ENCODE measurements around the gene NFKBIZ.

The NFKBIZ gene

DNA sequence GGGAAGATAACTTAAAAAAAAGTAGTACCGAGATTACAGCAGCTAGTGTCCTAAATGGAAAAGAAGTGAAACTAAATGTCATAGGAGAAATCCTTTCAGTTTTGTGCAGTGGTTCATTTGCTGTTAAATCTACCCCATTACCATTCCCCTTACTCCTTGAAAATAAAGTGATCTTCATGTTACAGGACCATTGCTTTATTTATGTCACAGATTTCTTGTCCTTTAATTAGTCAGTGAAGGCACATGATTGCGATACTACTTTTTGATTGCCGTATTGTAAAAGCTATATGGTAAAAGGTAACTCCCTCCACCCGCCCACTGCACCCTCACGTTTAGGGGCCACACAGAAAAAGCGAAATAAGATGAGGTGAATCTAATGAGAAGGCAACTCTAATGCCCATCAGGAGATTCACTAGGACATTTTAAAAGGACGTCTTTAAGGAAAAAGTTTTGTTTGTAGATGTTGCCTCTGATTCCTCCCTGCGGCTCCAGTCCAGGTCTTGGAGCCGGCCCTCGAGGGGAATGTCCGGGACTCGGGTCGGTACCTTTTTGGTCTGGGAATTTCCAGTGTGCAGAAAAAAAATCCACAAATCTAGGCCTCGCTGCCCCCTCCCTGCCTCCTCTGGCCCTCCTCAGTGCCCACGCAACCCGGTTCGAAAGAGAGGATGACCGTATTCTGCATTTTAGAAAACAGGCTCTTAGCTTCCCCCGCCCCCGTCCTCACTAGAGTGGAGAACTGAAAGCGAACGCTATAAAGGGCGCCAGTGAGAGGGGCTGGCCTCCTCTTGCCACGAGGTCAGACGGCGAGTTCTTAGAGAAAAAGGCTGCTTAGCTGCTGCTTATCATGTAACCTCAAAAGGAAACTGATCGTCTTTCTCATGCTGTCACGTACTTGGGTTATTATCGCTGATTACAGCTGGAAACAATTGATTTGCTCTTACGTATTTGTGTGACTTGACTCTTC lies 21.8 kb upstream of the NFKBIZ start:
- DNase-seq = no peak

DNA sequence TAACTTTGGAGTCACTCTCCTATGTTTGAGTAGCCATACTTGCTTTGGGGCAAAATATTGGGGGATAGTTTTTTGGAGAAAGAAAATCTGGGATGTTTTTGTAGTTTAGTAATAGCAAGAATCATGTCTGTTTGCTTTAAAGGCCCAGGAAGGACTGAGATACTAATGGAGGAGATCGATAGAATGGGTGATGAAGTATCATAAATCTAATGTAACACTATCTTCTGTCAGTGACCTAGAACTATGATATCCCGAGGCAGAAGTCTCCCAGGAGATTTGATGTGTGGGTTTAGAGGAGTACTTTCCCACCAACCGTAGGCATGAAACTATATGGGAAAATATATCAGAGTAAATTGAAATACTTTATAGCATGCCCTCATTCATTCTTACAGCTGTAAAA lies 21.0 kb upstream of the NFKBIZ start:
- DNase-seq = no peak

- DNase-seq = no peak
These were observed 20.4 kb upstream of the NFKBIZ start for GRCh38 chr3:101828691-101829436.

DNA sequence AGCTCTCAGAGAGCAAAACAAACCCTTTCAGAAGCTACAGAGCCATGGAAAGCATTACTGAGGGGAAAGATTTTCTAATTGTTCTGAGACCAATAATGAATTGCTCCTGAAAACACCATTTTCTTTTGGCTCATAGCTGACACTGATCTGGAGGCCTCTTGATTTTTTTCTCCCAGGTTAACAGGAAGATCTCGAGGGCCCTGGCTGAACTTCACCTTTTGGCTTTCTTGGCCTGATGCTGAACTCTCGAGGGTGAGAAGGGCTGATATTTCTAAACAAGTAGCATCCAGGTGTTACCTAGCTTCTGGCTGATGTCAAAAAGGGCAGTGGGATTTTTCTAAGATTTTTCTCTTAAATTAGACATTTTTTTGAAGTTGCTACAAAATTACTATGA lies 19.9 kb upstream of the NFKBIZ start:
- no peak for DNase-seq

- DNase-seq = no peak
These were observed 19.4 kb upstream of the NFKBIZ start for GRCh38 chr3:101829874-101830273.

- no peak for DNase-seq
These were observed 15.8 kb upstream of the NFKBIZ start for GRCh38 chr3:101833446-101833974.

- no peak for DNase-seq
These were observed 13.6 kb upstream of the NFKBIZ start for GRCh38 chr3:101835676-101836075.

- no peak for DNase-seq
These were observed 13.2 kb upstream of the NFKBIZ start for GRCh38 chr3:101836160-101836559.

GRCh38 chr3:101836652-101837598 lies 12.4 kb upstream of the NFKBIZ start:
- DNase-seq = no peak

DNA sequence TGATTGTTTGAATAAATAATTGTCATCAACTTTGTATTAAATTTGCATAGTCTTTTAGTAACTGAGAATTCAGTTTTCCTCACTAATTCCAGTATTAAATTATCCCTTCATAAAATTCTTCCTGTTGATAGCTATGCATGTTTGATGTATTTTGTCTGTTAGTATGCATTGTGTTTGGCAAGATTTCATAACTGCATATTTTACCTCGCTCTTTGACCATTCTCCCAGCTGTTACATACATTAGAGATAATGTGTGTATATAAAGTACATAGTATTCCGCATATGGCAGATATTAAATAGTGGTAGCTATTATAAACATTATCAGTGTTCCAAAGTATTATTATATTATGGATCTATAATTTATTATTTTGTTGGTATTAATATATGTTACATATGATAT lies 10.6 kb upstream of the NFKBIZ start:
- DNase-seq = no peak

GRCh38 chr3:101840066-101840465 lies 9.2 kb upstream of the NFKBIZ start:
- no peak for DNase-seq

DNA sequence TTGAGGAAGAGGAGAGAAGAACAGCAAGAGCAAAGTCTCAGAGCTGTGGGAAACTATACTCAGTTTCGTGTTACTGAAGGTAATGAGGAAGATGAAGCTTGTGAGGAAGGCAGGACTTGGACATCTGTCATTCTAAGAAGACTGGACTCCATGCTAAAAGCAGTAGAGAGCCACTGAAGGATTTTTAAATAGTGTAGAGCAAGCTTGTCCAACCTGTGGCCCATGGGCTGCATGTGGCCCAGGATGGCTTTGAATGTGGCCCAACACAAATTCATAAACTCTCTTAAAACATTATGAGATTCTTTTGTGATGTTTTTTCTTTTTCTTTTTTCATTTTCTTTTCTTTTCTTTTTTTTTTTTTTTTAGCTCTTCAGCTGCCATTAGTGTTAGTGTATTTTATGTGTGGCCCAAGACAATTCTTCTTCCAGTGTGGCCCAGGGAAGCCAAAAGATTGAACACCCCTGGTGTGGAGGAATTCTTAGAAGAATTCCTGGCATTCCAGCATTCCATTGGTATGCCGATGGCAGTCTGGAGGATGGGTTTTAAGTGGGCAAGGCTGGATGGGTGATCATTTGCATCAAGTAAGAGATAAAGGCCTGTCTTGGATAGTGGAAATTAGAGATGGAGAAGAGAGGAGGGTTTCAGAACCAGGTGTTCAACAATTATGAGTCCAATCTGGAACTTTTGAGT lies 6.9 kb upstream of the NFKBIZ start:
- no peak for DNase-seq

DNA sequence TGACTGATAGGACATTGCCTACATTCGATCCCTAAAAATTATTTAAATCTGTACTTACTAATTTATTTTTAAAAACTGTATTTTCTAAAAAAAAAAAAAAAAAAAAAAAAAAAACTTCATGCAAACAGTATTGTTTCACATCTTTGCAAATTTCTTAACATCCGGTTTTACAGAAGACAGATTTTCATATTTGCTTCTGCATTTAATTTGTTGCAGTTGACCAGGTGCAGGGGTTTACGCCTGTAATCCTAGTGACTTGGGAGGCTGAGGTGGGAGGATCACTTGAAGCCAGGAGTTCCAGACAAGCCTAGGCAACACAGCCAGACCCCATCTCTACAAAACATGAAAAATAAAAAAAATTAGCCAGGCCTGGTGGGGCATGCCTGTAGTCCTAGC lies 6.4 kb upstream of the NFKBIZ start:
- DNase-seq = no peak

- no peak for DNase-seq
These were observed 3.9 kb upstream of the NFKBIZ start for GRCh38 chr3:101845425-101845824.

- DNase-seq = no peak
These were observed 2.6 kb upstream of the NFKBIZ start for GRCh38 chr3:101846709-101847108.

GRCh38 chr3:101847328-101847727 lies 2.0 kb upstream of the NFKBIZ start:
- DNase-seq = no peak

- no peak for DNase-seq
These were observed 988 bp upstream of the NFKBIZ start for GRCh38 chr3:101848326-101848725.

GRCh38 chr3:101849714-101850245 lies 466 bp downstream of the NFKBIZ start:
- DNase-seq = no peak

DNA sequence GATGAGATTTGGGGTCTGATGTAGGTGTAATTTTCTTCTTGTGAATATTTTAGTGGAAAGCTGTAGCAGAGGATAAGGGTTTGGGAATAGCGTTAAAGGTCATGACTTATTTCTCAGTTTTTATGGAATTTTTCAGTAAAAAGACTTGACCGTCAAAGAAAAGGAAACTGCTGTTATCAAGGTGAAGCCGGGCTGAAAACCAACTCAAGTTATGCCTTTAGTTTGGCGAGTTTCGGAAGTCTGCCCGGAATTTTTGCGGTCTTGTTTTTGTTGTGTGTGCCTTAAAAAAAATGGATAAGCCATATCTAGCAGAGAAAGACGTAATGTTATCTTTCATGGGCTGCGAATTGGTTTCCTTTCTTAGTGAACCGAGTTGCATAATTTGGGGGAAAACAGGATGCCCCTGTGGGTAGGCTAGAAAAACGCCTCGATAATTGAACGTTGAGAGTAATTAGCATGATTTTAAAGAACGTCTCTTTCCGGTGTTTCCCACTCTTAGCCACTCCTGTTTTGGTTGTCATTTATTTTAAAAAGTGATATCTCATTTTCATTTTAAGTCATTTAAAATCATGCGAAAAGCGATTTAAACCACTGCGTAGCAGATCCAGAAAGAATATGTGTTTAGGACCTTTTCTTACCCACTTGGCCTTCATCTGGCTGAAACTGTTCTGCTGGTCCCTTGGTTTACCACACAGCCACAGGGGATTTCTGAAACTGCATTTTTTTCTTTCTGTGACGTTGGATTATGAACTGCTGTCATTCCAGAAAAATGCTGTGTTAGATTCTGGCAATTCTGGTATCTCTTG lies 1.1 kb downstream of the NFKBIZ start:
- no peak for DNase-seq

DNA sequence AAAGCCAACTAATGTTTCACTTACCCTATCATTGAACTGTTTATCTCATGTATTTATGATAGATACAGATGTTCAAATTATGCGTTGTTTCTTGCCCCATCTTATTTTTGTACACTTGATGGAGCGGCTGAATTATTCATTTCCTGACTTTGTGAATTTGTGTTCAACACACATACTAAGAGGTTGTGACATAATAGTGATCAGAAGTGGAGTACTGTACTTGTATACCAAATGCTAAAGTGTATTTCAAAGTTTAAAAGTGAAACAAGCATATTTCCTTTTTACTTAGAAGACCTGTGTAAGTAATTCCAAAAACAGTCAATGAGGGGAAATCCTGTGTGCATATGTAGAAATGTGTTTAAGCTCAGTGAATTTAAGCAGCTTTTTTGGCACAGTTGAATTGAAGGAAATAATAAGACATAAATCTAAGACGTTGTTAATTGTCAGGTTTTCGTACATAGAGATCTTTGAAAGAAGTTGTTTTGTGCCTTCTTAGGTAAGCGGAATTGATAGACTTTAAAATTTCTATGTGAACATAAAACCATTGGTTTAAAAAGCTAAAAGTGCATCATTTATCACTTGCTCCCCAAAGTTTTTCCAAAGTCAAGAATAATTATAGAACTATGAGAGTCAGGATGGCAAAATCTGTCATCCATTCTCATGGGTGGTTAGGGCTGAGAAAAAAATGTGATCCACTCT lies 1.9 kb downstream of the NFKBIZ start:
- no peak for DNase-seq
